Left ventricle myocardium superior (tissue), 1 donor: ENCODE data around the gene KIF15. TPM values are rescaled to one million over a fixed set of nuclear protein-coding genes. Genes with fewer than 3 reads are reported as not detected.

Source experiments
- ATAC-seq: fragments of 200-7000 bp; cut with Tn5 transposase; one replicate; pipeline ENCODE4 v1.9.1; 2020; ENCODE audit warnings: mild to moderate bottlenecking, moderate library complexity
- DNase-seq: peaks from one replicate; pipeline ENCODE4 v3.0.0-alpha.2; 2020
- intact Hi-C: fragments of 100-400 bp; cut with micrococcal nuclease; formaldehyde crosslinking; loops from one replicate; pipeline ENCODE4 v1.11.0; 2022
- total RNA-seq: library from RNA; stranded (reverse); fragmentation: NEBNext Ultra II Directional; extraction: Animal tissue kit (Norgen Biotek cat#: 25700); gene quantifications from one replicate; pipeline ENCODE4 v1.2.1, GENCODE V29; 2021
- donor health status: DM: no; HTN: yes; CAD: no; lungs with severe emphysema.

The KIF15 gene
- total RNA-seq, 1 donor from 2014 or later: 1.1 TPM

DNA sequence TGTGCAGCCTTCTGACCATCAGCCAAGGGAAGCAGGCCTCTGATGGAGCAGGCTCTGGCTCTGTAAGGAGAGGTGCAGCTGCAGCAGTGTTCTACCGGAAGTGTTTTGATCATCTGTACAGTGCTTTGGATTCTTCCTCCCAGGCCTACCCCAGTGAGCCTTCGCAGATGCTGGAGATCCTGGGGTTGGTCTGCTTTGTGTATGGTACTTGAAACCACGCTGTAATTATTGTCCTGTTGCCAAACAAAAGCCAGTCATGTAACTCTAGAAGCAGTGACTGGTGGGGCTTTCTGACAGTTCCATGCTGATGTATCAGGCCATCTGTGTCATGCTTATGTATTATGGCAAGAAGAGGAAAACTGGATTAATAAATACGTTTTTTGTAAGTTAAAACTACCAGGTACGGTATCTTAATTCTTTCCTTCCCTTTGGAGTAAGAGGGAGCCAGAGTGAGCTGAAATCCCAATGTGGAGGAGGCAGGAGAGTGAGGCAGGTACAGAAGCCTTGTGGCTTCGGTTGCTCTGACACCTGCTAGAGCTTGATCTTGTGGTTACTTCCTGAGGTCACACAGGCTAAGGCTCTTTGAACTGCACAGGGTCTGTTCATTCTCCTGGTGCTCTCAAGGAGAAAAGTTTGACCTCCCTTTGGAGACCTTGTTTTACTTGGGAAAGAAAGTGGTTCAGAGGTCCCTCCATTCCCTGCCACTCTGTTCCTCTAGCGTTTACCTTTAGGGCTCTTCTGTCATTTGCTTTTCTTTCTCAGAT, 103.9 kb downstream of the KIF15 start:
- intact Hi-C loops: no loop called here
- ATAC-seq: no peak
- DNase-seq: no peak

DNA sequence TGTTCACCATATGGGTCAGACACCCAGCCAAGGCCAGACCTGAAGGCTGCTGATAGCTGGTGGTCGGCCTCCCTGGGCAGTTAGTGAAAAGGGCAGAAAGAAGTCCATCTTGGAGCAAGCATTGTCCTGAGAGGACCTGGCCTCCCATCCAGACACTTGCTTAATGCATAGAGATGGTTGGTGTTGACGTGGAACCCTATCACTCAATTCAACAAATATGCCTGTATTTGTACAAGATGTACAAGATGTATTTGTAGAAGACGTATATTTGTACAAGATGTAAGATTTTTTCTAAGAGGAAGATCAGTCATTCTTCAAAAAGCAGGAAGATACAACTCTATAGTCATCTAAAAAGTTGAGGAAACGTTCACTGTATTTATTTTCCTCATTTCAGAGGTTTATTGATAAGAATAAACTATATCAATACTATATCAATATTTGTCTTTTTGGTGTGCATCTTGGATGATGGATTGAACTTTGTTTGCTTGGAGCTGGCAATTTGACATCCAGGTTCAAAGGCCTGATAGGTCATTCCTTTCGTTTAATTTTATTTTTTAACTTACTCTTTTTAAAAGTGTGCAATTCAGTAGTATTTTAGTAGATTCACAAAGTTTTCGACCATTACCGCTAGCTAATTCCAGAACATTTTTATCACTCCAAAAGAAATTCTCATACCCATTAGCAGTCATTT, 106.0 kb downstream of the KIF15 start:
- DNase-seq (no peak), ATAC-seq (no peak)
- intact Hi-C loops: no loop called here

DNA sequence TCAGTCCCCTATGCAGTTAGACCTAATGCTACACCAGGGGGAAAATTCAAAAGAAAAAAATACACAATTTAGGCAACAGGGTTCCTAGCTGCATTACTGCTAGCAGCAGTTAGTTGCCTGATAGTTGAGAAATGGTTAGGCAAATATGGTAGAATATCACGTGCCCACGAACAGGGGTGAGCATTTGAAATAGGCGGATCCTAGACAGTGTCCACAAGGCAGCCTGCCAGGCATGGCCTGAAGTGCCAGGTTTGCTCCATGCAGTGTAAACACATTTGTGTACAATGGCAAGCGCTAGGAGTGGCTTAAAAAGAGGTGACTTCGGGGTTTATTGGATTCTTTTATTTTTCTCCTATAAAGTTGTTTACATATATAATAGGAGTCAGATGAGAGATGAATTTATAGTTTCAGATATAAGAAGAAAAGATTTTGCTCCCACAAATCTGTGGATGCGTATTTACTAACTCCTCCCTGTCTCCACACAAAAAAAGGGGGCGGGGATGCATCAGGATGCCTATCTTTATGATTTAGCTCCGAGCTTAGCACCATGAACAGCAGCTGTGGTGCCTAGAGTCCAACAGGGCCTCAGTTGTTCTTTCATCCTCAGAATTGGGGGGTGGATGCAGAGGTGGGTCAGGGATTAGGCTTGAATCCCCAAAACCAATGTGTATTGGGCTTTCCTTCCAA, 108.9 kb downstream of the KIF15 start:
- ATAC-seq (no peak), DNase-seq (no peak)
- intact Hi-C loops: no loop called here

DNA sequence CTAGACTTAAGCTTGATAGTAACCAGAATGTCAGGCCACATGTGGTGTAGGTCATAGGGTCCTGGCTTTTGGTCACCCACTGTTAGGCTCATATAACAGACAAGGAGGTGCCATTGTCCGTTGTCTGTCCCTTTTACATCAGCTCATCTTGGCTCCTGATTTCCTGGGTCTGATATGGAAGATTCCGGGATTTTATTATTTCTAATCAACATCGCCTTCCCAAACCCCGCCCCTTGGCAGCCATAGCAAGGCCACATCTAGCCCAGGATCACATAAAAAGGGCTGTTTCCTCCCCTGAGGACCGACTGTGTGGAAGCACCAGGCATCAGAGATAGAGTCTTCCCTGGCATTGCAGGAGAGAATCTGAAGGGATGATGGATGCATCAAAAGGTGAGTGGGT, 112.7 kb downstream of the KIF15 start, which contains the start of gene TGM4:
TGM4 (plus strand) TSS at position 301 of the 400 bp plus-strand sequence; CDS start at position 372, 71 bp downstream.
- DNase-seq (no peak), ATAC-seq (no peak)
- intact Hi-C loops: no loop called here

- ATAC-seq (no peak), DNase-seq (no peak)
- intact Hi-C loops: no loop called here
These were observed 114.0 kb downstream of the KIF15 start for GRCh38 chr3:44875596-44875995.

DNA sequence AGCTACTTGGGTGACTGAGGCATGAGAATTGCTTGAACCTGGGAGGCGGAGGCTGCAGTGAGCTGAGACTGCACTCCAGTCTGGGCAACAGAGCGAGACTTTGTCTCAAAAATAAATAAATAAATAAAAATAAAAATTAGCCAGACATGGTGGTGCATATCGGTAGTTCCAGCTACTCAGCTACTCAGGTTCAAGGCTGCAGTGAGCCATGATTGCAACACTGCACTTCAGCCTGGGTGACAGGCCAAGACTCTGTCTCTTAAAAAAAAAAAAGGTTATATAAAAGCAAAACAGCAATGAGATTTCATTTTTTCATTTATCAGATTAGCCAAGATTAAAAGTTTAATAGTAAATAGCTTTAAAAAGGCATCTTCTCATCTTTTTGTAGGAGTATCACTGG, 115.7 kb downstream of the KIF15 start:
- ATAC-seq (no peak), DNase-seq (no peak)
- intact Hi-C loops: no loop called here

- no peak for ATAC-seq
- intact Hi-C loops: no loop called here
- DNase-seq: no peak
These were observed 118.7 kb downstream of the KIF15 start for GRCh38 chr3:44880284-44880683.

DNA sequence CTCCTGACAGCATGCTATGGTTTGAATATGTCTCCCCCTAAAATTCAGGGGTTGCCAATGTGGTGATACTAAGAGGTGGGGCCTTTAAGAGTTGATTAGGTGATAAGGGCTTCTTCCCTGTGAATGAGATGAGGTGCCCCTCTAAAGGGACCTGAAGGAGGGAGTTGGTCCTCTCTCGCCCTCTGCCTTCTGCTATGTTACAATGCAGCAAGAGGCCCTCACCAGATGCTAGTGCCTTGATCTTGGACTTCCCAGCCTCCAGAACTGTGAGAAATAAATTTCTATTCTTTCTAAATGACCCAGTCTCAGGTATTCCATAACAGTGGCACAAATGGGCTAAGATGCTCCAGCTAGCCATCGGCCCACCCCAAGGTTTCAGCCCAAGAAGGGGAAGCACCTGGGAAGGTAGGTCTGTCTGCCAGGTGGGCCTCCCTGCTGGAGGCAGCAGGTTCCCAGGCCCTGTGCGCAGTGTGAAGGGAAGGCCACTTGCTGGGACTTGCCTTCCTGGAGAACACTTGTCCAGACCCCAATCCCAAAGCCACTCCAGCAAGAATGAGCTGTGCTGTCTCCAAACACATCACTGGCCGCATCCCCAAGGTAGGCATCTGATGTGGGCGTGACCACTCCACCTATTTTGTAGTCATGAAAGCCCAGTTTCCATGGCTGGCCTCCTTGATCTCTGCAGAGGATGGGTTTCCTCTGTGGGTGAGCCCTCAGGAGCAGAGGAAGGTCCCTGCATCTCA, 121.8 kb downstream of the KIF15 start:
- ATAC-seq (no peak), DNase-seq (no peak)
- intact Hi-C loops: no loop called here

- DNase-seq (no peak), ATAC-seq (no peak)
- intact Hi-C loops: no loop called here
These were observed 122.4 kb downstream of the KIF15 start for GRCh38 chr3:44883999-44884431.

GRCh38 chr3:44885618-44886017, 124.0 kb downstream of the KIF15 start:
- DNase-seq (no peak), ATAC-seq (no peak)

GRCh38 chr3:44886561-44886960, 125.0 kb downstream of the KIF15 start:
- intact Hi-C loops: no loop called here
- DNase-seq (no peak), ATAC-seq (no peak)

More at GRCh38 chr3:44885618-44886017, 124.0 kb downstream of the KIF15 start:
- intact Hi-C loops: no loop called here

GRCh38 chr3:44887101-44887500, 125.5 kb downstream of the KIF15 start:
- ATAC-seq: no peak
- intact Hi-C loops: no loop called here
- DNase-seq: no peak

GRCh38 chr3:44890258-44890657, 128.7 kb downstream of the KIF15 start:
- no peak for ATAC-seq

GRCh38 chr3:44890852-44891251, 129.3 kb downstream of the KIF15 start:
- DNase-seq (no peak), ATAC-seq (no peak)
- intact Hi-C loops: no loop called here

More at GRCh38 chr3:44890258-44890657, 128.7 kb downstream of the KIF15 start:
- no peak for DNase-seq
- intact Hi-C loops: no loop called here

GRCh38 chr3:44892689-44893088, 131.1 kb downstream of the KIF15 start:
- intact Hi-C loops: no loop called here
- ATAC-seq (no peak), DNase-seq (no peak)

GRCh38 chr3:44893097-44893496, 131.5 kb downstream of the KIF15 start:
- intact Hi-C loops: no loop called here
- ATAC-seq (no peak), DNase-seq (no peak)

DNA sequence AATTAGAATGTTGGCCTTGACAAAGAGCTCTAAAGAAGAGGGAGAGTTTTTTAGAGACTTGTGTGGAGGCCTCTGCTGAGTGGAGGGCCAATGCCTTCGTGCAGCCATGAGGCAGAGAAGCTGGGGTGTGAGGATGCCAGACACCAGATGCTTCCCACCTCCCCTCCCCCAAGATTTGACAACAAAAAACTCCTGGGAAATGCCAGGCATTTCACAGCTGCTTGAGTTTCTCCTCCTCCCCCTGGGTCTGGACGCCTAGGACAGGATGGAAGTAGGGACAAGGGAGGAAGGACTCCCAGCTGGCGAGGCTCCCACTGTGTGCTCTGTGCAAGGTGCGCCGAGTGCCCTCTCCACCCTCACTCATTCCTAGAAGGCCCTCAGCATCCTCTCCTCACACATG, 132.9 kb downstream of the KIF15 start:
- ATAC-seq: no peak
- intact Hi-C loops: no loop called here
- DNase-seq: no peak

DNA sequence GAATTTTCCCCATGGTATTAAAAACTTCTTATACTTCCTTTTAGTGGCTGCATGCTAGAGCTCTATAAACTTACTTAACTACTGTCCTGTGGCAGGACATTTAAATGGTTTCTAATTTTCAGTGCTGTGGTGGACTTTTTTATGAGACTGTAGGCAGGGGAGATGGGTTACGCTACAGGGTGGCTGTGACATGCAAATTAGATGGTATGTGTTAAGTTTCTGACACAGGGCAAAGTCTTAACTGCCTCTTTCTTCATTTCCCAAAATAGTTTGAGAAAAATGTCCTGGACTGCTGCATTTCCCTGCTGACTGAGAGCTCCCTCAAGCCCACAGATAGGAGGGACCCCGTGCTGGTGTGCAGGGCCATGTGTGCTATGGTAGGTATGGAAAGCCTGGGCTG, 134.8 kb downstream of the KIF15 start:
- intact Hi-C loops: no loop called here
- no peak for DNase-seq
- no peak for ATAC-seq

DNA sequence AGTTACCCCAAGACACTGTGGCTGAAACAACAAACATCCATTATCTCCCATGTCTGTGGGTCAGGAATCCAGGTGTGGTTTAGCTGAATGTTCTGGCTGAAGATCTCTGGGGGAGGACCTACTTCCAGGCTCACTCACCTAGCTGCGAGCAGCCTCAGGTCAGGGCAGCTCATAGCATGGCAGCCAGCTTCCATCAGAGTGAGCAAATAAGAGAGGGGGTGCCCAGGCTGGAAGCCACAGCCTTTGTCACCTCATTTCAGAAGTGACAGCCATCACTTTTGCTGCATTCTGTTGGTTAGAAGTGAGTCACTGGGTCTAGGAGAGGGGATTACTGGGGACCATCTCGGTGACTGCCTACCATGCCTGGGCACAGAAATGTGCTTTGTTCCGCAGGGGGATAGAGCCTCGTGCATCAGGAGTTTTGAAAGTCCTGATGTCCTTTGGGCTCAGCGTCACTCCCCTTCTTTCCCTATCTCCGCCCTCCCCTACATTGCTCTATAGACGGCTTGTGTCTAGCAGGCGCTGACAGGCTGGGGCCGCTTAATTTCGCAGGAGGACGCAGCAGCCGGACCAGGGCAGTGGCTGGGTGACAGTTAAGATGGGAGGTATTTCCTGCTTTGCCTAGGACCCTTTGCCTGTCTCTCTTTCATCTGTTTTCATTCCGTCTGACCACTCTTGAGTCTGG, 138.2 kb downstream of the KIF15 start:
- DNase-seq (no peak), ATAC-seq (no peak)
- intact Hi-C loops: no loop called here
